GM18505 (cell line): ENCODE results near the gene CDC45.

Experiments
- ATAC-seq: cut with Tn5 transposase; IDR thresholded peaks from one replicate; pipeline ENCODE4 v1.9.1; 2021; ENCODE audit not compliant: unreplicated experiment
- POLR2A ChIP-seq: IDR thresholded peaks from 4 replicates; pipeline ENCODE4 v1.6.1; 2011; ENCODE audit warnings: borderline replicate concordance; ENCODE audit not compliant: insufficient read depth, insufficient read length; ENCODE audit errors: extremely low read depth

Gene CDC45

DNA sequence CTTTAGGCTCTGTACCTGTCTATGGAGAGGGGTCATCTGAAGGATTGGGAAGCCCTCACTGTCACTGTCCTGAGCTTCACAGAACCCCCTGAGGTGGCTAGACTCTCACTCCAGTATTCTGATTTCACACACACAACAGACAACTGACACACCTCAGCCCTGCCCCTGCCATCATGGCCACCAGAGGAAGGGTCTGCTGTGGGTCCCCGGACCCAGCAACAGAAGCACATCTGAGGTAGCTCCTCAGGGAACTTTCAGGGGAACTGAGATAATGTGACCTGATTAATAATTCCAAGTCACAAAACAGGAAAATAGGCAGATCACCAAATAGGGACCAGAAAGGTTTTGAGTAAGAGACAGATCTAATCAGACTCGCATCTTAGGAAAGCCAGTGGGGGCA lies 24.7 kb upstream of the CDC45 start:
- ATAC-seq = no peak
- no peak for TF ChIP-seq POLR2A

DNA sequence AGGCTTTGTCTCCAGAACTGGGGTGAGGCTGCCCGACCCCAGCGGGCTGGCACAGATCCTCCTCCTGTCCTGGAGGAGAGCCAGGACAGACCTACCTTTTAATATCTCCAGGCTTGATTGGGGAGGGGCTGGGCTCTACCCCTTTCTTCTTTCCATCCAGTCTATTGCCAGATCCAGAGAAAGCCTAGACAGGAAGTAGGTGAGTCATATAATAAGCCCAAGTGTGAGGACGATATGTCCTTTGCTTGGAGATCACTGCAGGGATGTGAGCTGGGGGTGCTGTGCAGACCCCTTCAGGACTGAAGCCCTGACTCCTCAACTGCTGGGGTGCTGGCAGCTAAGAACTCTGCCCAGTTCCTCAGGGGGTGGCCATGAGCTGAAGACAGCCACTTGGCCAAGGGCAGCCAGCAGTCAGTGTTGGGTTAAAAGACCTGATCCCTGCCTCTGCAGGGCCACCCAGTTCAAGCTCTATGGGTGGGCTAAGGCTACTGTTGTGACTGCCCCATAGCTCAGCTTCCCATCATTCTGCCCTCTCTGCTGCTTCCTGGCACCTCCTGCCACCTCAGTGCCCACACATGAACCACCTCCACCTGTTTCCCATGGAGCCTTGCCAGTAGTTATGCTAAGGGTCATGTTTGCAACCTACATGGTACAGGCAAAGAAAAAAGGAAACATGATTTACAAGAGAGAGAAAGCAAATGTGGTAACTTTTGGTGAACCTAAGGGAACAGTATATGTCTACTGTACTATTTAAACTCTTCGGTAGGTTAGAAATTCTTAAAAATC lies 23.9 kb upstream of the CDC45 start:
- no peak for ATAC-seq
- TF ChIP-seq POLR2A = no peak

DNA sequence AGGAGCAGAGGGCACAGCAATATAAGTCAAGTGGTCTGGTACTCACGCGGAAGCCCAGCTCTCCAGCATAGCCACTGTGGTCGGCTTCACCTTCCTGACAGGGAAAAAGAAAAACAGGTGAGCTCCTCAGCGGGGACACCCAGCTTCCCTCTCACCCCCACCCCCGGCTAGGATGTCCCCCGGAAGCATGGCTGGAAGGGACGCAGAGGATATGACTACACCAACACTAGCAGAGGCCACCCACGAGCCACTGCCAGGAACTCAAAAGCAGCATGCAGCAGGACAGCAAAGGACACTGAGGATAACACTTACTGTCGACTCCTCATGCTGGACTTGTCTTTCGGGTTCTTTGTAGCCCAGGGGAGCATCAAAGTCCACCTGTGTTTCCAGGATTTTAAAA lies 23.2 kb upstream of the CDC45 start:
- TF ChIP-seq POLR2A = no peak
- no peak for ATAC-seq

GRCh38 chr22:19457828-19458428 lies 21.8 kb upstream of the CDC45 start:
- ATAC-seq = no peak
- TF ChIP-seq POLR2A = no peak

DNA sequence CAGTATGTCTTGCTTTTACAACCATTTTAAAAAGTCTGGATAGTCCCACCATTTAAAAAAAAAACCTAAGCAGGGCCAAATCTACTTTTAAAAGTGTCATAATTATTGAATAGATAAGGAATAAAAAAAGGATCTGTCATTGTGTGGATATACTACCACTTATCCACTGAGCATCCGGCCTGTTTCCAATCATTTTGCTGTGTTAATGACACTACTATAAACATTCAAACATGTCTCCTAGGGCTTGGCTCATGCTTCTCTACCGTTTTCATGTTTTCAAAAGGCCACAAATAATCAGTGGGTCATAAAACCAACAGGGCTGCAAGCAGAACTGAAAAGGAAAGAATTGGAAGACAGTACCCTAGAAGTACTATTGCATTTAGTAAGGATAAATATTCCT lies 19.7 kb upstream of the CDC45 start:
- TF ChIP-seq POLR2A = no peak
- ATAC-seq = no peak

- no peak for TF ChIP-seq POLR2A
- no peak for ATAC-seq
These were observed 18.2 kb upstream of the CDC45 start for GRCh38 chr22:19461506-19461905.

DNA sequence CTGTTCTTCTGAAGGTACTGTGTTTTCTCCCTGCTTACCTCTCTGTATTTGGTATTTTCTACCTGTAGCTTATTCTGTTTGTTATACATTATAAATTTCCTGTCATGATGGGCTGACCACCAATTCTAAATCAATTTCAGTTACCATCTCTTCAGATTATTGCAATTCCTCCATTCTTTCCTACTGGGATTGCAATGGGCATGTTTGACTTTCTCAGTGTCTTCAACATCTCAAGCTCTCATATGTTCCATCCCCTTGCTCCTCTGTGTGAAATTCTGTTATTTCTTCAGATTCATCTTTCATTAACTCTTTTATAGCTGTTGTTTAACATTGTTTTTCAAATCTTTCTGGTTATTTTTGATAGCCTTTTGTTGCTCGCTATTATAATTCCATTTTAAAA lies 16.7 kb upstream of the CDC45 start:
- no peak for ATAC-seq

DNA sequence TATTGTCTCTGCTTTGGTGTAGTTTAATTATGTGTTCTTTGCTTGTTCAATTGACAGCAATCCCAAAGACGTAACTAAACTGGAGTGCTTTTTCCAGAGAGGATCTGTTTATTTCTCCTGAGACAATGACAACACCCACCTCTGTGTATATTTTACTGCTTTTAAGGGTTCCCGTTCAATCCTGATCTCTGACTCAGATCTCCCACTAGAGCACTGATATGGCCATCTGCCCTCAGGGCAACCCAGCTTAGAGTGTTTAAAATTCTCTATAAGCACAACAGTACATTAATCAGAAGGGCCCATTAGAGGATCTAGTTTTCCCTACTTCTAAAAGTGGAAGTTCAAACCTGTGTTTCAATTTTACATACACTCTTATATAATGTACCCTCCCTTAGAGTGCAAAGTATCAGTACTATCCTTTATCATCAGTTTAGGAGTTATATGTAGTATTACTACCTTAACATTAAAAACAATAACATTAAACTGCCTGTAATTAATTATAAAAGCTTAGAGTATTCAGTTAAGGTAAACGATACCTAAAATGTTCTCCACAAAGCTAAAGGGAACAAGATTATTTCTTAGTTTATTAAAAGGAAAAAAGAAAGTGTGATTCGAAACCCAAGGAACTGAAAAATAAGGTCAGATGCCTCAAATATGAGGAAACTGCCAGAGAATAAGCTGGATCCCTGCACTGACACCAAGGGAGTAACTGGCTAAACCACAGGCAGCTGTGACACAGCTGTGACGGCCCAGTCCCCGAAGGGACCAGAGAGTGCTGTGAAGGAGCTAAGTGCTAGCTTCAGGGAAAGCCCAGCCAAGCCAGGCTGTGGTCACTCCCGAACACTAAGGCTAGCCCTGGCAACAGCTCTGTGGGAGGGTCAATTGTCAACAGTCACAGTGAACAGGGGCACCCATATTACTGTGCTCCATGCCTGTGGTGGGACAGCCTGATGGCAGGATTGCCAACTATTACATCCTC lies 15.9 kb upstream of the CDC45 start:
- ATAC-seq = no peak
- TF ChIP-seq POLR2A = no peak

More for the DNA sequence above, 16.7 kb upstream of the CDC45 start:
- TF ChIP-seq POLR2A = no peak

DNA sequence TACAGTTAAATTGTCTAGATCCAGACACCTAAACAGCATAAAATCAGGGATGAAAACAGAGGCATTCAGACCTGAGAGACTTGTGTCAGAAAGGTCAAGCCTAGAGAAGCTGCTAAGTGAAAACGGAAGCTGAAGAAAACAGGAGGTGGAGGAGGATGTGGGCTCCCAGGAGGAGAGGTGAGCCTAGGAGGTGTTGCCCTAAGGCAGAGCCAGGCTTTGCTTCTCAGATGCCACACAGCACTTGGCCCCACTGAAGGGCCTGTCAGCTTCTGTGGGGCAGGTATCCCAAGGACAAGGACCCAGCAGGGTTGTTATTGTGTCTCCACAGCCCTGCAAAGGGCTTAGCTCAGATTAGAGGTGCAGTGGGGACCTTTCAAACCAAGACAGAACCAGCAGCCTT lies 15.2 kb upstream of the CDC45 start:
- ATAC-seq = no peak
- no peak for TF ChIP-seq POLR2A

GRCh38 chr22:19464975-19465374 lies 14.7 kb upstream of the CDC45 start:
- no peak for TF ChIP-seq POLR2A
- ATAC-seq = no peak

- ATAC-seq = no peak
- TF ChIP-seq POLR2A = no peak
These were observed 13.5 kb upstream of the CDC45 start for GRCh38 chr22:19466126-19466716.

DNA sequence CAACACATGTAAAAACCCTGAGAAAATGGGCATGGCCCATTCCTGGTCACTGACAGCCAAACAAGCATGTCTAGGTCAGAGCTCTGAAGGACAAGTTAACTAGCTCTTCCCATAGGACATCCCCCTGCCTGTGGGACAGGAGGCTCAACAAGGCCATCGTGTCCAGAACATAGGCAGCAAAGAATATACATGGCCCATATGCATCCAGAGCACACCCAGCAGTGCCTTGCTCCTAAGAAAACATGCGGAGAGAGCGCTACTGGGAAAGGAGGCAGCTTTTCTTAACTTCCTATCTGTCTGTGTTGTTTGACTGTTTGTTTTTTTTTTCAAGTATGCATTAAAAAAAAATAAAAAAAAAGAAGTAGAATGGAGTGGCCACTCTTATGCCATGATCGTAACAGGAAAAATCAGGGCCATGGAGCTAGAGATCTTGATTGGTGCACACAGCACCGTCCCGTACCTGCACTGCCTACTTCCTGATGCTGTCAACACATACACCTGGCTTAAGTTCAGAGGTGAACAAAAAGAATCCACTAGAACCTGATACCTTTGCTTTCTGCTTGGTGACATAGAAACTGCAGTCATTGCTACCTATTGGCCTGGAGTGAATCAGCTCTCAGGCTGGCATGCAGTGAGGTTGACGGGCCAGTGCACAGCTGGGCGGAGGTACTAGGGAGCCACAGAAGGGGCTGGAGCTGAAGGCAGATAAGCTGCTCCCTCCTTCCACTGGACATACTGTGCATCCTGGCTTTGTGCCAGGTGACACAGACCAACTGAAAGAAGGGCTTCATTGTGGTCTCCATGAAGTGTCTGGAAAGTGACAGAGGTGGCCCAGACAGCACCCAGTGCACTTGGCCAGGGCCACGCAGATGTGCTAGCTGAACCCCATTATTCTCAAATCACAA lies 12.6 kb upstream of the CDC45 start:
- no peak for TF ChIP-seq POLR2A
- ATAC-seq = no peak
